ENCODE measurements around the gene EID2B. TPM values are rescaled to one million over a fixed set of nuclear protein-coding genes. Genes with fewer than 3 reads are reported as not detected.

EID2B gene
- total and polyA plus RNA-seq, 2 of the 8 experiments (the other 6 are each of a cell fraction or from before 2014, with no cell fraction given) = 2.1 to 2.4 TPM

- no peak for TF ChIP-seq GTF2F1 (IDR thresholded peaks at IDR 0.05; ENCODE audit: borderline replicate concordance, low read depth, low read length)
- no peak for TF ChIP-seq SP4 (IDR thresholded peaks at IDR 0.05; ENCODE audit: low read length)
- no peak for TF ChIP-seq ASH2L (IDR thresholded peaks at IDR 0.05; ENCODE audit: low read length)
- no peak for TF ChIP-seq SIX5 (IDR thresholded peaks at IDR 0.05; ENCODE audit: low read depth, low read length)
- TF ChIP-seq CBX8 (IDR thresholded peaks at IDR 0.05; ENCODE audit: borderline replicate concordance, low read depth, low read length) = no peak
- no peak for TF ChIP-seq TBP (IDR thresholded peaks at IDR 0.05; ENCODE audit: low read depth, low read length)
- TF ChIP-seq YY1 (IDR thresholded peaks at IDR 0.05; ENCODE audit: low read depth, low read length) = no peak
- TF ChIP-seq RNF2 (IDR thresholded peaks at IDR 0.05; ENCODE audit: borderline replicate concordance, low read depth, low read length, missing control alignments, poor library complexity, severe bottlenecking) = no peak
- TF ChIP-seq FOSL1 (IDR thresholded peaks at IDR 0.05; ENCODE audit: insufficient read depth, low read depth, low read length) = no peak
- no peak for TF ChIP-seq KDM1A (IDR thresholded peaks at IDR 0.05; ENCODE audit: borderline replicate concordance, low read length)
- no peak for TF ChIP-seq EZH2 (IDR thresholded peaks at IDR 0.05; ENCODE audit: low read depth, low read length, severe bottlenecking)
- TF ChIP-seq SP2 (IDR thresholded peaks at IDR 0.05; ENCODE audit: low read length) = no peak
- Histone ChIP-seq H2BK5ac (ENCODE audit: low read depth, low read length) (no peak overlapping the region), H3K4me1 (replicated peaks in 1 of 4; ENCODE audit: control insufficient read depth in 3 of 4, insufficient read depth in 4 of 4, low read length in 3 of 4) (peaks cover 0 to 4% (median under 1%) of the 10 kb centered on the region in 4 experiments; a peak in 4 of 7 replicates), H3K27me3 (replicated peaks in 1 of 4; ENCODE audit: control insufficient read depth in 3 of 4, extremely low read depth in 1 of 4, insufficient read depth in 3 of 4, low read length in 3 of 4) (no peaks in the 10 kb centered on the region), H3K79me2 (ENCODE audit: control insufficient read depth in 1 of 2, insufficient read depth in 2 of 2, low read length in 2 of 2) (peaks cover 0 to under 1% of the 10 kb centered on the region in 2 experiments; a peak in 1 of 4 replicates), H3K4me3 (ENCODE audit: extremely low read depth in 1 of 4, insufficient read depth in 2 of 4, low read depth in 3 of 4, low read length in 4 of 4) (no peak overlapping the region), H2BK120ac (replicated peaks; ENCODE audit: low read depth, low read length) (no peak overlapping the region), H3K27ac (ENCODE audit: low read depth, low read length) (no peak overlapping the region), H3K4me2 (ENCODE audit: insufficient read depth in 1 of 2, low read depth in 2 of 2, low read length in 2 of 2) (no peak overlapping the region), H3K4ac (replicated peaks; ENCODE audit: insufficient read length, low read depth, low read length) (no peak overlapping the region), H3K36me3 (ENCODE audit: control insufficient read depth in 2 of 4, insufficient read depth in 4 of 4, low read length in 3 of 4) (no peaks in the 10 kb centered on the region), H3K79me1 (ENCODE audit: low read depth, low read length) (no peaks in the 10 kb centered on the region), H3K18ac (ENCODE audit: extremely low read depth, low read length) (no peak overlapping the region), H3K56ac (replicated peaks; ENCODE audit: insufficient read length, low read depth, low read length) (no peak overlapping the region), H3K23ac (ENCODE audit: insufficient read length) (no peak overlapping the region), H3K9ac (replicated peaks in 1 of 4; ENCODE audit: extremely low read depth in 1 of 4, low read depth in 3 of 4, low read length in 3 of 4) (no peak overlapping the region), H3K23me2 (ENCODE audit: low read depth, low read length) (peaks cover under 1% of the 10 kb centered on the region), H2AFZ (ENCODE audit: low read length) (no peak overlapping the region), H3K9me3 (ENCODE audit: insufficient read depth in 2 of 2, low read depth in 1 of 2, low read length in 1 of 2) (no peaks in the 10 kb centered on the region), H2BK20ac (ENCODE audit: low read length) (no peak overlapping the region), H3K14ac (ENCODE audit: insufficient read length) (no peak overlapping the region), H2AK5ac (ENCODE audit: low read depth, low read length) (no peak overlapping the region), H4K91ac (replicated peaks; ENCODE audit: insufficient read length, low read length) (no peak overlapping the region), H2BK15ac (ENCODE audit: low read length) (no peak overlapping the region; the same call in 1 of the 2 replicates), H4K8ac (ENCODE audit: extremely low read depth, insufficient read depth, low read length) (no peak overlapping the region), H2BK12ac (ENCODE audit: low read depth, low read length) (no peak overlapping the region), H4K20me1 (replicated peaks in 1 of 2; ENCODE audit: control insufficient read depth in 1 of 2, insufficient read depth in 2 of 2, low read length in 2 of 2) (no peaks in the 10 kb centered on the region), H4K5ac (ENCODE audit: insufficient read length, low read depth, low read length) (no peak overlapping the region)
- FAIRE-seq (no peak), DNase-seq (ENCODE audit: low read depth in 1 of 2, low spot score in 2 of 2) (no peak)
- 86% methylated on average over 7 of the region's 7 CpGs; no CpG with 5 or more reads in 1 of the 2 experiments for WGBS, 2 experiments (ENCODE audit: extremely low coverage in 1 of 2, insufficient coverage in 1 of 2, insufficient read length in 1 of 2, insufficient replicate concordance in 2 of 2, low coverage in 1 of 2, low lambda C conversion rate in 2 of 2, missing lambda C conversion rate in 1 of 2)
- CTCF ChIA-PET (ENCODE audit: partially characterized antibody) = interaction anchor here (0.9 to 1.3 kb wide), 2 partner anchors 11 to 83 kb away, joined by 3 to 7 read pairs; partner anchors contain the start of gene EID2B
- POLR2A ChIA-PET (ENCODE audit: partially characterized antibody) = interaction anchor here (0.6 kb wide), 2 partner anchors 12 to 86 kb away, joined by 3 to 4 read pairs; no protein-coding TSS in a partner anchor
Measured at GRCh38 chr19:39544226-39544903, 11.7 kb upstream of the EID2B start.
